ENCODE results near the gene ATXN1. TPM values are rescaled to one million over a fixed set of nuclear protein-coding genes. Genes with fewer than 3 reads are reported as not detected.

The ATXN1 gene
- total RNA-seq, 4 donors from 2014 or later, result 38.7 to 78.3 (median 62.6) TPM

DNA sequence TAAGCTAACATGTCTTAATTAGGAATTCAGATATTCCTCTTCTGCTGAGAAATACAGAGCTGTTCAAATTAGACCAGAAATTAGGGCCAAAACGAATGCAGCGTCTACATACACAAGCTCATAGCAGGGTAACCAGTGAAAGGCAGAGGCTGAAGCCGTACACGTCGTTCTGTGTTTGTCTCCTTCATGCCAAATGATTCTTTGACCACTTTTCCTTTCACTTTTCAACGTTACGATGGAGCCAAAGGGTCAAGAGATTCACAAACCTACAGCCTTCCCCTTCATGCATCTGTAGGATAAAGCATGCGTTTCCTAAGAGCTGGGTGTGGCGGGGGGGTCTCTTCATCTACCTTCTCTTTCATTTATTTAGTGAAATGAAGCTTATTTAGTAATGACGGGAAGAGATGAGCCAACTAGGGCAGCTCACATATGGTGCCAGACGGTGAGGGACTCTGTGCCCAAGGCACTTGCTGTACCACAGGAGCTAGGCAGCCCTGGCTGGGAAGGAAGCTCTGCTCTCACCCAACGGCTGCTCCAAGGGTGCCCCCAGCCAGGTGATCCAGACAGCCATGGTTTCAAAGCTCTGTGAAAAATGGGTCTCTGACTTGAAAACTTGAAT, 178.0 kb downstream of the ATXN1 start:
- Histone ChIP-seq H3K36me3 (peaks cover 0 to 19% of the 10 kb centered on the region in 2 donors), H3K4me3 (no peak overlapping the region), H3K4me1 (peaks cover 0 to 16% (median 0%) of the 10 kb centered on the region in 3 donors), H3K27ac (peak overlapping the region in 2 of 4 donors; percentile 39 to 42), H3K9me3 (no peaks in the 10 kb centered on the region), H3K27me3 (no peaks in the 10 kb centered on the region)
- WGBS, 2 donors (ENCODE audit: low coverage in 1 of 2), result 78 to 87% methylated on average over 7 to 11 of the region's 12 CpGs
- no peak for TF ChIP-seq POLR2A (IDR thresholded peaks at IDR 0.05)
- no peak for TF ChIP-seq EP300 (IDR thresholded peaks at IDR 0.05)
- TF ChIP-seq, protein P1, sequence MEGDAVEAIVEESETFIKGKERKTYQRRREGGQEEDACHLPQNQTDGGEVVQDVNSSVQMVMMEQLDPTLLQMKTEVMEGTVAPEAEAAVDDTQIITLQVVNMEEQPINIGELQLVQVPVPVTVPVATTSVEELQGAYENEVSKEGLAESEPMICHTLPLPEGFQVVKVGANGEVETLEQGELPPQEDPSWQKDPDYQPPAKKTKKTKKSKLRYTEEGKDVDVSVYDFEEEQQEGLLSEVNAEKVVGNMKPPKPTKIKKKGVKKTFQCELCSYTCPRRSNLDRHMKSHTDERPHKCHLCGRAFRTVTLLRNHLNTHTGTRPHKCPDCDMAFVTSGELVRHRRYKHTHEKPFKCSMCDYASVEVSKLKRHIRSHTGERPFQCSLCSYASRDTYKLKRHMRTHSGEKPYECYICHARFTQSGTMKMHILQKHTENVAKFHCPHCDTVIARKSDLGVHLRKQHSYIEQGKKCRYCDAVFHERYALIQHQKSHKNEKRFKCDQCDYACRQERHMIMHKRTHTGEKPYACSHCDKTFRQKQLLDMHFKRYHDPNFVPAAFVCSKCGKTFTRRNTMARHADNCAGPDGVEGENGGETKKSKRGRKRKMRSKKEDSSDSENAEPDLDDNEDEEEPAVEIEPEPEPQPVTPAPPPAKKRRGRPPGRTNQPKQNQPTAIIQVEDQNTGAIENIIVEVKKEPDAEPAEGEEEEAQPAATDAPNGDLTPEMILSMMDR (IDR thresholded peaks at IDR 0.05), result no peak
- TF ChIP-seq POLR2AphosphoS5 (IDR thresholded peaks at IDR 0.05), result no peak
- no peak for ATAC-seq

DNA sequence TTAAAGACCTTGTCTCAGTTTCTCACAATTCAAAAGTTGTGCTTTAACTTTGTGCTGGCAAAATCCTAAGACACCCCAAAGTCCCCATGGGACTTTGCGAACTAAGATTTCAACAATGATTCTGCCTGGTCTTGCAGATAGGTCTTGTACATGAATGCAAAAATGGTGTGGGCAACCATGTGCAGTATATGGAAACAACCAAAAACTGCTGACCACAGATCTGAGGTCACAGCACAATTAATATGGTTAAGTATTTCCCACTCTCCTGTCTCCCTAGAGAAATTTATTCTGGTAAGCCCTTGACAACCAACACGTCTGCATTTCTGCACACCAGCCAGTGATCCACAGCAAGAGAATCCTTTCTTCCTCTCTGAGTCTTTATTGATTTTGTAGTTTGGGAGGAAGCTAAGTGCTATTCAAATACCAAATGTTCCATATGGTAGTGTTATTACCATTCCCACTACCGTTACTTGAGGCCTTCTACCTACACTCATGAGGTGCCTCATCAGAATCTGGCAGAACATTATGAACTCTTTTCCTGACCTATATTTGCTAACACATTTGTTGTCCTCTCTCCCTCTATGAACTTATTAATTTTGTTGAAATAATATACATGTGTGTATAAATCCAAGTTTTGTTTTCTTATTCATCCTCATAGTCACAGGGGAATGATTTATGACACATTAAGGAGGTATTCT, 178.7 kb downstream of the ATXN1 start:
- Histone ChIP-seq H3K4me1 (peaks cover 0 to 13% (median 0%) of the 10 kb centered on the region in 3 donors), H3K4me3 (no peak overlapping the region), H3K27ac (peak overlapping the region in 1 of 4 donors; percentile 39), H3K36me3 (peaks cover 0 to 19% of the 10 kb centered on the region in 2 donors), H3K9me3 (no peaks in the 10 kb centered on the region), H3K27me3 (no peaks in the 10 kb centered on the region)
- 86 to 93% methylated on average over 2 to 3 of the region's 3 CpGs for WGBS, 2 donors (ENCODE audit: low coverage in 1 of 2)
- no peak for ATAC-seq
- TF ChIP-seq, protein P1 (IDR thresholded peaks at IDR 0.05), result no peak
- TF ChIP-seq EP300 (IDR thresholded peaks at IDR 0.05) (no peak), POLR2A (IDR thresholded peaks at IDR 0.05) (no peak), POLR2AphosphoS5 (IDR thresholded peaks at IDR 0.05) (no peak)

DNA sequence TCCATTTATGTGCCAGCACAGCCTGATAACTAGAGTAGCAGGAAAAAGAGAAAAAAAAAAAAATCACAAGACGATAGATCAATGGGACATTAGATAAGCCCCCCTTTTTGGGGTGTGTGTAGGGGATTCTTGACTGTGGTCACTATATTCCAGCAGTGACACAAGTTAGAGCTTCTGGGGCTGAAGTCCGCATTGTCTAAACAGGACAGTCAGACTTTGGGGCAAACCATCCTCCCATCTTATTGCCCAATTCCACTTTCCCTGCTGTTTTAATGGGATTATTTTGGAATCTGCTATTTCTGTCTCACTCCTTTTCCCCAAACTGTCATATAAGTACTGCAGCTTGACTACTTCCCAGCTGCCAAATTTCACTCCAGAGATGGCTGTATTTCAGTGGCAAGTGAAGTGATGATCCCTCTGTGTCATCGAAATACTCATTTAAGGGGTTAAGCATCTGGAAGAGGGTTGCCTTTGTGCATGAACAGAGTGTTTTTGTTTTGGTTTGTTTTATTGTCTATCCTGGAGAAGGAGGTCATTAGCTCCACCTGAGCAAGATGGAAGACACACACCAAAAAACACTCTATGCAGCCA, 182.5 kb downstream of the ATXN1 start:
- Histone ChIP-seq H3K27ac (no peak overlapping the region), H3K36me3 (peaks cover 0 to 7% of the 10 kb centered on the region in 2 donors), H3K4me3 (no peak overlapping the region), H3K27me3 (no peaks in the 10 kb centered on the region), H3K9me3 (no peaks in the 10 kb centered on the region), H3K4me1 (peaks cover 0 to 13% (median 0%) of the 10 kb centered on the region in 3 donors)
- no peak for TF ChIP-seq EP300 (IDR thresholded peaks at IDR 0.05)
- TF ChIP-seq, protein P1 (IDR thresholded peaks at IDR 0.05), result no peak
- TF ChIP-seq POLR2AphosphoS5 (IDR thresholded peaks at IDR 0.05), result no peak
- TF ChIP-seq POLR2A (IDR thresholded peaks at IDR 0.05), result no peak
- no peak for ATAC-seq
- 86 to 89% methylated on average over 2 to 3 of the region's 3 CpGs for WGBS, 2 donors (ENCODE audit: low coverage in 1 of 2)

DNA sequence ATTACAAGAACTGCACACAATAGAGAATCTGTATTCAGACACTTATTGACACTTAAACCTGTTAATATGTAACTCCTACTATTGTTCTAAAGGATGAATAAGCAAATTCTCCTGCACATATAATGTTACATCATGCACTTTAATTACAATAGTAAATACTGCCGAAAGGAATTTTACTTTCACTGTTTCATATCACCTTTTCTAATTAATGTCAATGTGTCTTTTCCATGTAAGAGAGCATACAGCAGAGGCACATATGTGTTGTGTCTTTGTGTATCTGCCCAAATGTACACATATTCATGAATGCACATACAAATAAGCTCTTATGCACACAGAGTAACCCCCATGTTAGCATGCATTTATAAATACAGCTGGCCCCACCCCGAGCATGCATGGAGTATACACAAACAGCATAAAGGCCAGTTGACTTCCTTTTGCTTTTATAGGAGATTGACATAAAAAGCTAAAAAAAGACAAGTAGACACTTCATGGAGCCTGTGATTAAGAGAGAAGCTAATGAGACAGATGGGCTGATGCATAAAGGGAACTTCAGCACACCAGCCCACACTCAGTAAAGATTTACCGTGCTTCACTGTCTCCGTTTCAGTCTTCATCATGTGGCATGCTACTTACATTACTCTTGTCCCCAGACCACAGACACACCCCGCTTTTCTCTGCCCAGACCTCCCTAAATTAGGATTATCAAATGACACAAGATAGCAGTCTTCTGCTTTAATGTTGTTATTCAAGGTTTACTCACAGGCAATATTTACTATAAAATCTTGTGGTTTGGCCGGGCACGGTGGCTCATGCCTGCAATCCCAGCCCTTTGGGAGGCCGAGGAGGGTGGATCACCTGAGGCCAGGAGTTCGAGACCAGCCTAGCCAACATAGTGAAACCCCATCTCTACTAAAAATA, 184.6 kb downstream of the ATXN1 start:
- H3K4me1 ChIP-seq, result peaks cover 0 to 13% (median 0%) of the 10 kb centered on the region in 3 donors
- WGBS, 2 donors (ENCODE audit: low coverage in 1 of 2), result 86 to 95% methylated on average over 5 to 8 of the region's 9 CpGs
- H3K9me3 ChIP-seq, result no peaks in the 10 kb centered on the region
- no peak for ATAC-seq
- no peak overlapping the region for H3K4me3 ChIP-seq
- H3K36me3 ChIP-seq, result no peaks in the 10 kb centered on the region
- no peaks in the 10 kb centered on the region for H3K27me3 ChIP-seq
- TF ChIP-seq POLR2A (IDR thresholded peaks at IDR 0.05), result no peak
- no peak for TF ChIP-seq EP300 (IDR thresholded peaks at IDR 0.05)
- TF ChIP-seq, protein P1 (IDR thresholded peaks at IDR 0.05), result no peak
- TF ChIP-seq POLR2AphosphoS5 (IDR thresholded peaks at IDR 0.05), result no peak
- no peak overlapping the region for H3K27ac ChIP-seq

Data from gastroesophageal sphincter (tissue), 4 donors.